ENCODE measurements around the gene SLC13A3.

GRCh38 chr20:46601603-46602122, 49.6 kb downstream of the SLC13A3 start:
- no peak for TF ChIP-seq CTCF (IDR thresholded peaks at IDR 0.05)
- TF ChIP-seq POLR2A (IDR thresholded peaks at IDR 0.05): no peak
- no peak for TF ChIP-seq EP300 (IDR thresholded peaks at IDR 0.05)

Data from tibial nerve (tissue), 4 donors.